ENCODE results near the gene CHTF8. TPM values are rescaled to one million over a fixed set of nuclear protein-coding genes. Genes with fewer than 3 reads are reported as not detected.

The CHTF8 gene
- total RNA-seq, 1 experiment from 2014 or later: 70.6 TPM

DNA sequence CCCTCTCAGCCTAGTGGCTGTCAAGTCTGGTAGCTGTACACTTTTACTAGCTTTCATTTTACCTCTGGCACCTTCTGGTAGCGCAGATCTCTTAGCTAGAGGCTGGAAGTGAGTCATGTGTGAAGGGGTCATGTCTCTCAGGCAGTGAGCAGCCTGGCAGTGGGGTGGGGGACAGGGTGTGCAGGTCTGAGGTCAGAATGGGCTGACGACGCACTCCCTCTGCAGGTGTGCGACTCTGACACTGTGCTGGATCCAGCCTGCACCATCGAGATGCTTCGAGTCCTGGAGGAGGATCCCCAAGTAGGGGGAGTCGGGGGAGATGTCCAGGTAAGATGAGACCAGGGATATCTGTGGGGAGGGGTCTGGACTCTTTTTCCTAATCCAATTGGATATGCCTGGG, 19.2 kb downstream of the CHTF8 start:
- no peak for DNase-seq (ENCODE audit: low spot score)

DNA sequence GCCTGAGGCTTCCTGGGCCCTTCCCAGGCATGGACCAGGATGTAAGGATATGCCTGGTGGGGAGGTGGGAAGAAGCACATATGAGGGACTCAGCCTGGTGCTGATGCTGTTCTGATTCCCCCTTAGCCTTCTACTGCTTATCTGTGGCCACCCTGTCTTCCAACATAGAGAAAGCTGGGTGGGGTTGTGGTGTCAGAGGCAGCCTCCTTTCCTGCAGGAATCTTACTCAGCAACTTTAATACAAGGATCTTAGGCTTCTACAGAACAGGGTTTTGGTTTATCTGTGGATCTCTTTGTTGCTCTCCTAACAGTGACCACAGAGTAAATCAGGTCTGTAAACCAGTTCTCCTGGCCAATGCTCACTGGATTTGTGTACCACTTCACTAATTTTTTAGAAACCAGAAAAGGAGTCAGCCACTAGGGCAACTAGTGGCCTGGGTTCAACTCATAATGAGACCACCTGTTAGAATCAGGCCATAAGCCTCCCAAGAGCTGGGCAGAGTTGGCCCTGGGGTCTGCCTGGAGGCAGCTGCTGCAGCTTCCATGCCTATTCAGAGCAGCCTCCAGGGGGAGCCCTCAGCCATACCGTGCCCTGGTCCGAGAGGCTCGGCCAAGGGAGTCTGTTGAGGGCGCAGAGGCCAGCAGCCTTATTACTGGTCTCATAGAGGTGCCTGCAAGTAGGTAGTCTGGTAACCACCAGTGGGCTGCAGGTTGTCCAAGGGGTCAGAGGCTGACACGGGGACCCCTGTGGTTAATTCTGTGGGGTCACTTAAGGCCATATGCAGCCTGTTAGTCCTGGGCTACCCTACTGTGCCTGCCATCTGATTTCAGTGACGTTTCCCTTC, 19.9 kb downstream of the CHTF8 start:
- DNase-seq (ENCODE audit: low spot score): peak; percentile 68

DNA sequence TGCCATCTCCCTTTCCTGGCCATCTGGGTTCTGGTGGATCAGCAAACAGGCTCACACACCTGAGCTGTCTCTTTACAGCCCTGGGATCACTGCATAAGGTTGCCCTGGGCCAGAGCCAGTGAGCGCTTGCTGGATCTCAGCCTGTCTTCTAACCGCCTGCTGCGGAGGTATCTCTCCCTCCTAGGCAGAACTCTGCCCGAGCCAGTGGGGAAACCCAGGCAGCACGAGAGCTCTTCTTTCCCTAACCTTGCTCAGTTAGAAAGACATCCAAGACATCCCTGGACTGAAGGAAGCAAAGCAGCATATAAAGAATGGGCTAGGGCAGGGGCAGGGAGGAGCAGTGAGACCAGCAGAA, 20.5 kb downstream of the CHTF8 start:
- DNase-seq (ENCODE audit: low spot score): no peak

DNA sequence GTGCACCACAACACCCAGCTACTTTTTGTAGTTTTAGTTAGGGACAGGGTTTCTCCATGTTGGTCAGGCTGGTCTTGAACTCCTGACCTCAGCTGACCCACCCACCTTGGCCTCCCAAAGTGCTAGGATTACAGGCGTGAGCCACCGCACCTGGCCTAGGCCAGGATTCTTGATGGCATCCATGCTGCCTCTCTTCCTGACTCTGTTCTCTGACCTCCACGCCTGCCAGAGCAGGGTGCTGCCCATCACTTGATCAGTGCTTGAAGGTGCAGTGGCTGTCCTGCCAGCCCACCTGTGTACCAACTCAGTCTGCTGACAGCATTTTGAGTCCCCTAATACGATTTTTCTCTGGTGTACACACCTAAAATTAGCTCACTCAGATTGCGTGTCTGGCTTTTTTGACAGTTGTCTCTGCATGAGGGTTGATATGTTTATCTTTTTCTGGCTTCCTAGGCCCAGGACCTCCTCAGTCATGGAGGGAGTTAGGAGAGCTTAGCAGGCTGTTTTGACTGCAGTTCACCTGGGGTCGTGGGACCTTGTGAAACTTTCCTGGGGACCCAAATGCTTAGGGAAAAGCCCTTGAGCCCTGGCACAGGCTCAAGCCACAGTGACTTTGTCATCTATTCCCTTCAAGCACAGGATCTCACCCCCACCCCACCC, 21.0 kb downstream of the CHTF8 start:
- DNase-seq (ENCODE audit: low spot score): no peak

DNA sequence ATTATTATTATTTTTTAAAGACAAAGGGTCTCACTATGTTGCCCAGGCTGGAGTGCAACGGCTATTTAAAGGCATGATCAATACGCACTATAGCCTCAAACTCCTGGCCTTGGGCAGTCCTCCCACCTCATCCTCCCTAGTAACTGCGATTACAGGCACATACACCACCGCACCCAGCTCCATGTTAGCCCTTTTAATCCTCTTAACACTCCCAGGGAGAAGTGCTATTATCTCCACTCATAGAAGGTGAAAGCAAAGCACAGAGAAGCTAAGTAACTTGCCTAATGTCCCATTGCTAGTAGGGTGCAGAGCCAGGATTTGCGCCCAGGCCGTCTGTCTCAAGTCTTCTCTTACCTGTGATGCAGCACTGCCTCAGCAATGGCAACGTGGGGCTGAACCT, 22.0 kb downstream of the CHTF8 start:
- no peak for DNase-seq (ENCODE audit: low spot score)

DNA sequence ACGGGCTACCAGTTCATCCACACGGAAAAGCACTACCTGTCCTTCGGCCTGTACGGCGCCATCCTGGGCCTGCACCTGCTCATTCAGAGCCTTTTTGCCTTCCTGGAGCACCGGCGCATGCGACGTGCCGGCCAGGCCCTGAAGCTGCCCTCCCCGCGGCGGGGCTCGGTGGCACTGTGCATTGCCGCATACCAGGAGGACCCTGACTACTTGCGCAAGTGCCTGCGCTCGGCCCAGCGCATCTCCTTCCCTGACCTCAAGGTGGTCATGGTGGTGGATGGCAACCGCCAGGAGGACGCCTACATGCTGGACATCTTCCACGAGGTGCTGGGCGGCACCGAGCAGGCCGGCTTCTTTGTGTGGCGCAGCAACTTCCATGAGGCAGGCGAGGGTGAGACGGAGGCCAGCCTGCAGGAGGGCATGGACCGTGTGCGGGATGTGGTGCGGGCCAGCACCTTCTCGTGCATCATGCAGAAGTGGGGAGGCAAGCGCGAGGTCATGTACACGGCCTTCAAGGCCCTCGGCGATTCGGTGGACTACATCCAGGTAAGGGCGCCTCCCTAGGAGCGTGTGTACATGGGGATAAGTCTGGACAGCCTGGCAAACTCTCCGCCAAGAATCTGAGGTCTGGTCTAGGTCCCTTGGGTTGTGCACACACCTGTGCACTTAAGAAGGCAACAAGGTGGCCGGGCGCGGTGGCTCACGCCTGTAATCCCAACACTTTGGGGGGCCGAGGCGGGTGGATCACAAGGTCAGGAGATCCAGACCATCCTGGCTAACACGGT, 22.7 kb downstream of the CHTF8 start:
- DNase-seq (ENCODE audit: low spot score): no peak

DNA sequence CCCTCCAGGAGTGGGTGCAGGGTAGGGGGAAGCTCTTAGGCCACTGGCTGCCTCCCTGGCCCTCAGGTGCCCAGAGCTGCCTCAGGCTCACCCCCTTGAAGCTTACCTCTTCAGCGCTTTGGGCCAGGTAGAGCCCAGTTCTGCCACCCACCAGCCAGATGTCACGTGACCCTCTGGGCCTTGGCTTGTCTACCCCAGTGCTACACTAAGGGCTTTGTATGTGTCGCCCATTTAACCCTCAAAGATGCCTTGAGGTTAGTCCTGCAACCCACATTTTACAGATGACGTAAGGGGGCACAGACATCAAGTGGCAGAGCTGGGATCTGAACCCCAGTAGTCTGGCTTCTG, 23.5 kb downstream of the CHTF8 start:
- no peak for DNase-seq (ENCODE audit: low spot score)

DNA sequence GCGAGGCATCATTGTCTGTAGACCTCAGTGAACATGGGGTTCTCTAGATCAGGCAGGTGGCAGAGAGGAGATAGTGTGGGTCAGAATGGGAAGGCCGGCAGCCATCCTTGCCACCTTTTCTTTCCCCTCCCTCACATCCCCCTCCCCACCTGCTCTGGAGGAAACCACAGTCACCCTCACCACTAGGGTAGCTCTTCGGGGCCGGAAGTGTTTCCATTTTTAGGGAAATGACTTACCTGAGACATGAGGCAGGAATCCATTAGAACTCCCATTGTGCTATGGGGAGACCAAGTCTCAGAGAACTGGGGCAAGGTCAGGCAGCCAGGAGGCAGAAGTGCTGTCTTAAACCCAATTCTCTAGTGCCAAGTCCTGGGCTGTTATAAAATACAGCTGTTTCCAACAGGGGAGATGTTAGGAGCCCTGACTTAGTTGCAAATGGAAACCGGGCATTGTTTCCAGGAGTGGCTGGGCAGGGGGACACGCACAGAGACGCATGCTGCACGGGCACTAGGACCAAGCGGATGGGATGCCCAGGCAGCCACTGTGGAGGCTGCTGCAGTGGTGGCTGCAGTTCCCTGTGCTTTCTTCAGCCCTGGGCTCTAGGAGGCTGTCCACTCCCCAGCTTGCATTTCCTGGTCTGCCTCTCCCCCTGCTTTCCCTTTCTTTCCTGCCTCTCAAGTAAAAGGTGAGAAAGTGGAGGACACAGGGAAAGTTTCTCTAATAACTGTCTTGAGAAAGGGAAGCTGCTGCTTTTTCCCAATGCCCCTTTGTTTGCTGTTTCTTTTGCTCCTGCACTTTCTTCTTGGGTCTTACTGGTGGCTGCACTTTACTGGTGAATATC, 24.1 kb downstream of the CHTF8 start:
- no peak for DNase-seq (ENCODE audit: low spot score)

DNA sequence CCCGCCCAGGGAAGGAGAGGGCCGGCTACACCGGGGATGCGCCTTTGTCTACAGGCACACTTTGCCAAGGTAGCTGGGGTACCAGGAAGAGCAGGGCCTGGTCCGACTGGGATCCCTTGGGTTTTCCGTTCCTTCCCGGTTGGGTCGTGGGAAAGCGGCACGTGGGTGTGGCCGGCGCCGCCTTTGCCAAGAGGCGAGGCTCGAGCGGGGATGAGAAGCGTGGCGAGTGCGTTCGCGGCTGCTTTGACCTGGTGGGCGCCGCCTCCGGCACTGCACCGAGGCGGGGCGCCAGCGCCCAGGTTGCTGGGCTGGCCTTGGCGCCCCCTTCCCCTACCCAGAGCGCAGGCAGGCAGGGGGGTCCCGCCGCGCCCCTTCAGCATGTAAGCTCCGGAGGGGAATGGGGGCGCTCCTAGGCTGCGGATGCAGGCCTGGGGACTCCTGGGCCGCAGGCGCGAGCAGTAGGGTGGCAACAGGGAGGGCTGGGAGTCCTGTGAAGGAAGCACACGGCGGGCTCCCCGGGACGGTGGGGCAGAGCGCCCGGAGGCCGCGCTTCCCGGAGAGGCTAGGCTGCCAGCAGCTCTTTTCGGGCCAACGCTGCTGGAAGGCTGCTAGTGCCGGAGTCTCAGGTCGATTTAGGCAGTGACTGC, 24.9 kb downstream of the CHTF8 start:
- DNase-seq (ENCODE audit: low spot score): no peak

DNA sequence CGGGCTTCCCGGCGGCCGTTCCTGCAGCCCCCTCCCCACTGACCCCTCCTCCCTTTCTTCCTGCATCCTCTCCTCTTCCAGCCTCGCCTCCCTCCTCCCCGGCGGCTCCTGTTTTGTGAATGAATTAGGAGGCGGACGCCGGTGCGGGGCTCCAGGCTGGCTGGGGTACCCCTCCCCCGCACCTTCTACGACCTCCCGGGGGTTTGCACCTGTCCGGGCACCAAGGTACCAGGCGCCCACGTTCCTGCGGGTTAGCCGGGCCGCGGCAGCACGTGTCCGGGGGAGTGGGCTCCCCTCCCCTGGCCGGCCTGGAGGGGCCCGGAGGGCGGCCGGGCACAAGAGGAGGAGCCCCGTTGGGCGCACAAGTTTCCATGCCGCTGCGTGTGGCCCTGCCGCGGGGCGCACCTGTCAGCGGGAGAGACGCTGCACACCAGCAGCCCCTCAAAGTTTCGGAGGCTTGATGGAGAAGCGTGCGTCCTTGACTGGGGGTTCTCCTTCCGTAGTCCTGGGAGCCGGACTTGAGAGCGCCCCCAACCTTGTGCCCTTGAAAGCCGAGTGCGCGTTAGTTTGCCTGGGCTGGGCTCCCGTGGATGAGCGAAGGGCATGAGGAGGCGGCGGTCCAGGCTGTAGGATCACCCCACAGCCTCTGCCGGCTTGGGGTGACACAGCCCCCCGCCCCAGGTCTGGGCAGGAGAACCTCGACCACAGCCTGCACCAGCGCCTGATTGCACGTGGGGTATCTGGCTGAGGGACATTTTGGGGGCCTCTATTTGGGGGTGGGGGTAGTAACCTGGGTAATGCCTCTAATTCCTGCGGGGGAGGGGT, 25.7 kb downstream of the CHTF8 start:
- no peak for DNase-seq (ENCODE audit: low spot score)

DNA sequence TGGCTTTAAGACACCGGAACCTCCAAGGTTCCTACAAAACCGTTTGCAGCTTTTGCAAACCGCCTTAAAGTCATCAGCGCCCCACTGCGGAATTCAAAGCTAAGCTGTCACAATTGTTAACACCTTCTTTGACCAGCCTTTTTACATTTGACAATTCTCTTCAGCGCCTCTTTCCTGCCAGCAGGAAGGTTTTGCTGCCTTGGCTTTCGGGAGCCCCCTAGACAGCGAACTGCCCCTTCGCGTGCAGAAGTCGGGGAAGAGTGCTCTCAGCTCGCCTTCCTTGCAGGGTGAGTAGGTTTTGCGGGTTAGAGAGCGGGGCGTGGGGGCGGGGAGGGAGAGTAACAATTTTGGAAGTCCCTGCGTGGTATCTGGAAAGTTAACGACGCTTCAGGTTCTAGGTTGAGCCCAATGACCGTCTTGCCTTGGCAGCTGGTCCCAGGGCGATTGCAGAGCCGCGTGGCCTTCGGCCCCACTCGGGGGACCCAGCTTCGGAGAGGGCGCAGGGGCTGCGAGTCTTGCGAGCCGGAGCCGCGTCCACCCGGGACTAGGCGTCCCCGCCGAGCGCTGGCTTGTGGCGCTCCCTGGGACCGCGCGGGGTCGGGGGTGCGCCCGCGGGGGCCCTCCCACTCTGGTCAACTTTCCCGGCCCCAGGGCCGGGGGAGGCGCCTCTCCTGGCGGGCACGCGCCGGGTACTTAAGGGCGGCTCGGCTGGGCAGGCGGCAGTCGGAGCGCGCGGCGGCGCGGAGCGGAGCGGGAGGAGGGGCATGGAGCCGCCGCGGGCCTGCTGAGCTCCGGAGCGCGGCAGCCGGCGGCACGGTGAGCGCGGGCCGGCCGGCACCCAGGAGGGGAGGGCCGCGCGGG, 26.7 kb downstream of the CHTF8 start, which contains the start of gene HAS3:
Gene HAS3, plus strand, starts transcription at position 153 of the 861 bp plus-strand sequence. CDS start 3,743 bp downstream, outside the sequence.
- DNase-seq (ENCODE audit: low spot score): peak; percentile 74

DNA sequence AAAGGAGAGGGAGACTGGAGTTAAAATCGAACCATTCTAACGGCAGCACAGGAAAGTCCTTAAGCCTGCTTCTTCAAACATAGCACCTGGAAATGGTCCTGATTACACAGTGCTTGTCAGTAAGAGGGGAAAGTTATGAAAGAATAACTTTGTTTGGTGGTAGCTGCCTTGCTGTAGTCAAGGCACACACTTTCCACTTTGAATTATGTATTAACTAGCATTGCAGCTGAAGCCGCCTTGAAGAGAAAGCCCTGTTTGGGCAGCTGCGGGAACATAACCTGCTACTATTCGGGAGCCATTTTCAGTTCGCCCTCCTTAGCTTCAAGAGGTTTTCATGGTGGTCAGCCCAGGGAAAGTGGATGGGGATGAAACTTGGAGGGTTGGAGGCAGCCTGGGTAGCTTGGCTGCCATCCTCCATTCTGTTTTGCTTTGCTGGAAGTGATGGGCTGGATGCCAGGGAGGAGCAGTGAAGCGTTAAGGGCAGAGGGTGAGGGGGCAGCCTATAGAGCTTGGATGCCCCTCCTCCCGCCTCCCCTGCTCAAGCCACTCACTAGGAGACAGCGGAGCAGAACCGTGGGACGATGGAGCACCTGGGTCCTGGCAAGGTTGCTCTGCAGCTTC, 32.2 kb downstream of the CHTF8 start:
- DNase-seq (ENCODE audit: low spot score): no peak

DNA sequence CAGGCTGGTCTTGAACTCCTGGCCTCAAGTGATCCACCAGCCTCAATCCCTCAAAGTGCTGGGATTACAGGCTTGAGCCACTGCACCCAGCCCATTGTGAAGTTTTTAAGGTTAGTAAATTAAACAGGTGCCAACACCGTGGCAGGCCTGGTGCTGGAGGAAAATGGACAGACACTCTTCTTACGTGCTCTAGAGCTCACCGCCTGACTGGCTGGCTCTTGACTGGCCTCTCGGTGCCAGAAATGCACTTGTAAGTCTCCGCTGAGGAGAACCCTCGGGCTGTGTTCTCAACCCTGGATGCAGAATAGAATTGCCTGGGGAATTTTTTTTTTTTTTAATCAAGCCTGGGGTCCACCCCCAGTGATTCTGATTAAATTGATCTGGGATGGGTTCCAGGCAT, 37.2 kb downstream of the CHTF8 start:
- DNase-seq (ENCODE audit: low spot score): no peak

DNA sequence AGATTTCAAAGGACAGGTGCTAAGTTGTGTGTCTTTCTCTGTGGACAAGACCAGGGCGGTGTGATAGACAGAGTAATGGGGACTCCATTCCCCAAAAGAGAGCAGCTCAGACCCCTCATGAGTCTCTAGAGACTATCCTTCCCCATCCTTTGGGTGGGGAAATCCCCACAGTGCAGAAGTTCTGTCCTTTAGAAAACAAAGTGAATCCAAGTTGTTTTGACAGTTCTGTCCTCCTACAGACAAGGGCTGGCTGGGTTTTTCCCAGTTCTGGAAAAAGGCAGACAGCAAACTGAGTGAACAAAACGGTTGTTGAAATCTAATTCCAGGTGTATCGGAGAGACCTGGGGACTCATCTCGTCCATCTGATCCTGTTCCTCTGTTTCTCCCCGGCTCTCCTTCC, 37.9 kb downstream of the CHTF8 start:
- DNase-seq (ENCODE audit: low spot score): no peak

DNA sequence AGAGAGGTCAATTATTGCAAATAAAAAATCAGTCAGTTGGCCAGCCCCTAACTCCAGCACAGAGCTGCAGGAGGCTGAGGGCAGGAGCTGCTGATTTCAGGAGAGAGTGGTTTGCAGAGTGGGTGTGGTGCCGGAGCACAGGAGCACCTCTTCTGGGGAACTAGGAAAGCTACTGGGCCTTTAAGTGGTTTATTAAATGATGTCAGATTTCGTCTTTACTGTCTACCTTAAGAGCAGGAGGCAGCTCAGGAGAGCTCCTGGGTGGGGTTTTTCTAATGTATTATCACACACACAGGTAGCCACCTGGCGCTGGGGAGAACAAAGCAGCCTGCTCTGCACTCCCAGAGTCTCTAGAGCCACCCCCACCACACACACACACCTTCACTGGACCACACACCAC, 38.4 kb downstream of the CHTF8 start:
- no peak for DNase-seq (ENCODE audit: low spot score)

DNA sequence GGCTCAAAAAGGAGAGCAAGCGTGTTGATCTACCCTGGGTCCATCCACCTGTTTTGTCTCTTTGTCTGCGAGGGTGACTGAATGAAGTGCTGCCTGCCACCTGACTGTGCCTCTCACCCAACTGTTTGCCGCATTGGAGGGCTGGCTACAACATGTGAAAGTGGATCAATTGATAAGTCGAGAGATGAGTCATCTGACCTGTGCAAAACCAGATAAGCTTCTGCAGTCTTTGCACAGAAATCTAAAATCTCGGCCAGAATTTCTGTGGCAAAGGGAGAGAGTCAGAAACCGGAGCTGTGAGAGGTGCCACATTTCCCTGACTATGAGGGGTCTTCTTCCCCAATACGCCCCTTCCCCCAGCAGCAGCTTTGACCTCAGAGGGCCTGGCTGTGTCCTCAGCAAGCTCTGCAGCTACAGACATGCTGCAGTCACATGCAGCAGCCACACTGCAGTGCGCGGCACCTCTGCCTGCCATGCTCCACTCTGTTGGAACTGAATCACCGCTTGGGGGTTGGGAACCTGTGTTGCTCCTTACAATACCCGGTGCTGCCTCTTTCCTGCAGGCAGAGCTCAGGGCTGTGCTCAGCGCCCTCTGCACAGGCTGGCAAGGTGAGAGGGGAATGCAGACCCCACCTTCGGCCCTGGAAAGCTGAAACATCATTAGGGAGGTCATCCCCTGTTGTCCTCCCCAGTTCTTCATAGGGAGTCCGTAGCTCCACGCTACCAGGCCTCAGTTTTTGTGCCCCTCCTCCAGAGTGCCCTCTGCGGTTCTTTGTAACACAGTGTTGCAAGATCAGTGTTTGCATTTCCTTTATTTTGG, 43.1 kb downstream of the CHTF8 start:
- no peak for DNase-seq (ENCODE audit: low spot score)

DNA sequence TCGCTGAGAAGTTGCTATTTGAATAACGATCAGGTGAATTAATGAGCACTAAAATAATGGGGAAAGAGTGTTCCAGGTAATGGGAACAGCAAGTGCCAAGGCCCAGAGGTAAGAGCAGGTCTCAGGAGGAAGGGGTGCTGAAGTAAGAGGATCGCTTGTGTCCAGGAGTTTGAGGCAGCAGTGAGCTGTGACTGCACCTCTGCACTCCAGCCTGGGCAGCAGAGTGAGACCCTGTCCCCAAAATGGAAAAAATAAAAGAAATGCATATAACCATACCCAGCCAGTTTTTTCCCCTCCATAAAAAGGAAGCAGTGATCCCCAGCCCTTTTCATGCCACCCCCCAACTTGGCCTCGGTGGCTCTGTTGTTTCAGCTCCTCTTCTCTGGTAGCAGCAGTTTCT, 43.7 kb downstream of the CHTF8 start:
- DNase-seq (ENCODE audit: low spot score): no peak

DNA sequence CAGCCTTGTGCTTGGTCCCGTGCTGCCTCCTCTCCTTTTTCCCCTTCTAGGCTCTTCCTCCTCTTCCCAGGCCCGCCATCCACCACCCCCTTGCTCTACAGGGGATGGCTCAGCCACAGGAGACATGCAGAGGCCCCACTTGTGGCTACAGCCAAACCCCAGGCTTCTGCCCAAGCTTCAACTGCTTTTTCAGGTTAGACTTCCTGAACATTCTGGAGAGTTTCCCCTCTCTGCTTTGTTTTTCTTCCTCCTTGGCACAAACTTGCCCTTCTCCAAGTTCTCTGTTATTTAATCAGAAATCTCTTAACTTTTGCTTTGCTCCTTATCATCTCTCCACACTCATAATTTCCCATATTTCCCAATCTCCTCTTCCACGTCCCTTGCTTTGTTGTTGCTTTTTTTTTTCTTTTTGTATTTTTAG, 45.2 kb downstream of the CHTF8 start:
- DNase-seq (ENCODE audit: low spot score): no peak
